Omental fat pad (tissue), 4 donors: ENCODE data around the gene DAO. TPM values are rescaled to one million over a fixed set of nuclear protein-coding genes. Genes with fewer than 3 reads are reported as not detected.
A peak's percentile ranks its signal among the peaks of the same experiment; 100 is the strongest.

Experiments used
- ATAC-seq: fragments of 150-250 bp; one replicate; pipeline ENCODE4 v1.9.1; 2016; ENCODE audit warnings: mild to moderate bottlenecking, moderate library complexity; ENCODE audit not compliant: low FRiP score
- DNase-seq: peaks from one replicate; pipeline ENCODE4 v3.0.0-alpha.2; 2019; ENCODE audit warnings: low spot score
- total RNA-seq, 4 donors: library from RNA; depleted of rRNA; stranded (reverse); fragments of >200 nt; gene quantifications; one replicate each; pipeline ENCODE4 v1.1.0, GENCODE V29; 2016
- TF ChIP-seq, protein P1 (sequence below), 3 donors: fragments of 450-650 bp; IDR thresholded peaks; one replicate each; pipeline ENCODE4 v1.5.1; 2016 to 2017; ENCODE audit warnings: antibody characterized with exemption in 3 of 3, mild to moderate bottlenecking in 3 of 3, moderate library complexity in 2 of 3

The DAO gene
- not detected for total RNA-seq

DNA sequence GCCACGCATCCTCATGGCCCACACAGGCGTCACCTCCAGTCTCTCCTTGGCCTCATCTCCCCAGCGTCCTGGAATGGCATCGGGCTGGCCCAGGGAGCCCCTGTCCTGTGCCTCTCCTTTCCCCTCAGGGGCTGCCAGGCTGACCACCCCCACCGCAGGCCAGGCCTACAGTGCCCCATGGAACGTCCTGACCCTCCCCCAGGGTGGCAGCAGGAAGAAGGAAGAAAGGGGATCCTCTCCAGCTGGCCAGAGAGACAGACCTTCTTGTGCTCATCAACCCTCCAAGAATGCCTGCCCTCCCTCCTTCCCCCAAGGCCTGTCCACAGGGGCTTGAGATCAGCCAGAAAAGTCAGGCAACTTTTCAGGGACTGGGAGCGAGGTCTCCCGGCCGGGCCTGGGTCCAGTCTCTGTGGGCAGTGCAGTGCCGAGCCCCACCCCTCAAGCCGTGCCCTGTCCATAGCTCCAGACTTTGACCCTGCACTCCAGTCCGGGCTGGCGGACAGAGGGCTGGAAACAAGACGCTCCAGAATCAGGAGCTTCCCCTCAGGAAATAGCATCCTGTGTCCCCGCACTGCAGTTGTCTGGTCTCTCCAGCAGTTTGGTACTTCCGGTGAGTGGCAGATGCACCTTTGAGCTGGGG, at the start of gene DAO:
DAO (plus strand) TSS at position 478 of the 640 bp plus-strand sequence. CDS start 4,915 bp downstream, outside the sequence.
- ATAC-seq = no peak

DNA sequence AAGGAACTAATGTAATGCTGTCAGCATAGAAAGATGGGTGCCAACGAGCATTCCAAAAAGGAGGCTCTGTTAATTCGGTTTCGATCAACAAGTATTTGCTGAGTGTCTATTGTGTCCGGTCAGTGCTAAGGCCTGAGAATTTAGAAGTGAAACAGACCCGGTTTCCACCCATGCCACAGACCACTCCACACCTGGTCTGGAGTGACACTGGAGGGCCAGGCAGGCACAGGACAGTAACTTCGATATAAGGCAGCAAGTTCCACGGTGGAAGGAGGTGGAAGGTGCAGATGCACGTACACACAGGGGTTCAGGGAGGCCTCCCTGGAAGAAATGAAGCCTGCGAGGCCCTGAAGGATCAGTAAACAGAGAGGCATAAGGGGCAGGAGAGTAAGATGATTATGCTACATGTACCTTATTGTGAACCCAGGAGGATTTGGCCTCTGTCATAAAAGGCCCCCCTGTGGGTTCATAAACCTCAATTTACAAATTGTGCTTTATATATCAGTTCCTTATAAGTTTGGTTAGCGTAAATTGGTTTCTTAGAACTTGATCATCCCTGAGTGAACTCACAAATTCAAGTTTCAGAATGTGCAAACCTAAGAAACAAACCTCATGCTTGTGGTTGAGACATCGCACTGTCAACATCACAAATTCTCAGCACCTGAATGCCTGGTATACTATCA, 48.4 kb upstream of the DAO start:
- ATAC-seq (no peak), DNase-seq (no peak)
- TF ChIP-seq, protein P1, sequence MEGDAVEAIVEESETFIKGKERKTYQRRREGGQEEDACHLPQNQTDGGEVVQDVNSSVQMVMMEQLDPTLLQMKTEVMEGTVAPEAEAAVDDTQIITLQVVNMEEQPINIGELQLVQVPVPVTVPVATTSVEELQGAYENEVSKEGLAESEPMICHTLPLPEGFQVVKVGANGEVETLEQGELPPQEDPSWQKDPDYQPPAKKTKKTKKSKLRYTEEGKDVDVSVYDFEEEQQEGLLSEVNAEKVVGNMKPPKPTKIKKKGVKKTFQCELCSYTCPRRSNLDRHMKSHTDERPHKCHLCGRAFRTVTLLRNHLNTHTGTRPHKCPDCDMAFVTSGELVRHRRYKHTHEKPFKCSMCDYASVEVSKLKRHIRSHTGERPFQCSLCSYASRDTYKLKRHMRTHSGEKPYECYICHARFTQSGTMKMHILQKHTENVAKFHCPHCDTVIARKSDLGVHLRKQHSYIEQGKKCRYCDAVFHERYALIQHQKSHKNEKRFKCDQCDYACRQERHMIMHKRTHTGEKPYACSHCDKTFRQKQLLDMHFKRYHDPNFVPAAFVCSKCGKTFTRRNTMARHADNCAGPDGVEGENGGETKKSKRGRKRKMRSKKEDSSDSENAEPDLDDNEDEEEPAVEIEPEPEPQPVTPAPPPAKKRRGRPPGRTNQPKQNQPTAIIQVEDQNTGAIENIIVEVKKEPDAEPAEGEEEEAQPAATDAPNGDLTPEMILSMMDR (IDR thresholded peaks at IDR 0.05) = no peak

More for the DNA sequence above, at the start of gene DAO:
- no peak for DNase-seq
- TF ChIP-seq, protein P1 (IDR thresholded peaks at IDR 0.05) = no peak

DNA sequence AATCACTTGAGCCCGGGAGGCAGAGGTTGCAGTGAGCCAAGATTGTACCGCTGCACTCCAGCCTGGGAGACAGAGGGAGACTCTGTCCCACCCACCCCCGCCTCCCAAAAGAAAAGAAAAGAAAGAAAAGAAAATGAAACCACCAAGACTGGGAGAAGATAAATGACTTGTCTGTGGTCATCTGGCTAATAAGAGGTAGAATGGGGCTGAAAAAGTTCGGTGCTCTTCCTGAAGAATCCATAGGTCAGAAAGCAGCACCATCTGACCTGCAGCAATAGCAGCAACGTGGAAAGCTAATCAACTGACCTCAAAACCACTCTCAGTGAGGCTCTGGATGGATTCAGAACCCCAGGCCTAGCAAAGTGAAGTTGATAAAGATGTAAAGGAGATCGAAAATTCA, 47.7 kb upstream of the DAO start:
- ATAC-seq (no peak), DNase-seq (no peak)
- TF ChIP-seq, protein P1 (IDR thresholded peaks at IDR 0.05) = no peak

DNA sequence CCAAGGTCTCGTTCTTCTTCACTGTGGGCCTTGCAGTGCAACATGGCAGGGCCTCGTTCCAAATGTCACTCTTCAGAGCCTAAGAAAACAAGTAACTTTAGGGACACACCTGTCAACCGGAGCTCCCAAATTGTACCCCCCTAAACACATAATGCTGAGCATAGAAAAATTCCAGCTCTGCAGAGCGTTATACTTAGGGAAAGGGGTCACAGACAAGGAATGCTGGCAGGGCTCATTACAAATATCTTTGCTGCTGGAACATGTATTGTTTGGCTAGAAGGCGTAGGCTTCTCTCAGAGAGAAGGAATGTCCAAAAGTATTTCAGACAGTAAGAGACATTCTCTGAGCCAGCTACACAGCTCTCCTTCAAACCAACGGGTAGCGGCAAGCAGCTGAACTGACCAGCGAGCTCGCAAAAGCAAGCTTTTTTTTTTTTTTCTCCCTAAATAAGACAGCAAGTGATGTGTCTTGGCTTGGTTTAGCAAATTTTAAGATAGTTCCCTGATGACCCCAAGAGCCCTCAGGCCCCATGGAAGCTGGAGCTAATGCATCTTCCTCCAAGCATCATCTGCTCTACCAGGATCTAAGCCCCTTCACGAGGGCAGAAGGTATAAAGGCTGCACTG, 47.0 kb upstream of the DAO start:
- DNase-seq (no peak), ATAC-seq (peak; percentile 72)
- TF ChIP-seq, protein P1 (IDR thresholded peaks at IDR 0.05) = no peak

DNA sequence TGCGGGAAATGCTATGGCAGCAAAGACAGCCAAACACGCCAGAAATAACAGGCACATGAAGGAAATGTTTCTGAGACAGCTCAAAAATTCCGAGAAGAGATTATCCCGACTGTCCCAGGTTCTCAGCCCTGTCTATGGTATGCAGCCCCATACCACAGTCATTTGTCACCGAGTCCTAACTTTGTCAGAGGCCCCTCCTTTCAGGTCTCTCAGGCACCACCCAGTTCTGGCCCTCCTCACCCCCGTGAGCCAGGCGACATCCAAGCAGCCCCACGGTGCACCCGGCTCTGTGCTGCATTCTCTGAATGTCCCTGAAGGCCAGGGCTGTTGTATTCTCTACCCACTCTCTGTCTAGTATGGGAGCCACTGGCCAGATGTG, 46.5 kb upstream of the DAO start:
- TF ChIP-seq, protein P1 (IDR thresholded peaks at IDR 0.05) = no peak
- no peak for DNase-seq
- ATAC-seq = peak; percentile 53

DNA sequence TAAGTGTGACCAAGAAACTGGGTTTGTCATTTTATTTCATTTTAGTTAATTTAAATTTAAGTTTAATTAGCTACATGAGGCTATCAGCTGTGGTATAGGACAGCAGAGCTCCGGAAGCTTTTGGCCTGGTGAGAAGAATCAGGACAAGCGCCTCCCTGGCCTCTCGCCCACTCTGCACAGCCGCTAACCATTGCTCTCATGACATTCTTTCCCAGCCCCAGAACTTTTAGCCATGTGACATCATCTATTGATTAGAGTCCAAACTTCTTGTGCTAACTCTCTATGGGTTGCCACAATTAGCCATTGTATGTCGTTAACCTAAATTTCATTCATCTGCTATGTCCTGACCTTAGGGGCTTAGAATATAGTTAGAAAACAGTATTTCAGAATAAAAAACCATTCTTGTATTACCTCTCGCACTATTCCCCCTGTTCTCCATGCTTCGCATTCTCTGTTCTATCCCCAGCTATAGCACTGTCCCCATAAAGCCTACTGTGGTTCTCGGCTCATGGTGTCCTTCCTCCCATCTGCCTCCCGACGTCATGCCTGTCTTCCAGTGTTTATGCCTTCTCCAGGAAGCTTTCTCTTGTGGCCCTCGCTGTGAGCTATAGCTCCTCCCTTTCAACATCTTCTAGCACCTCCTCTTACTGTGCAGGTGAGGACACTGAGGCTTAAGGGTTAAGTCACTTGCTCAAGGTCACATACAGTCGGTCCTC, 46.0 kb upstream of the DAO start:
- TF ChIP-seq, protein P1 (IDR thresholded peaks at IDR 0.05) = no peak
- no peak for DNase-seq
- no peak for ATAC-seq
